Stimulated activated CD8-positive, alpha-beta memory T cell treated with anti-CD3 and anti-CD28 coated beads, Interleukin-15, amount 100 ng/mL, for 4 hours (primary cell): ENCODE results near the gene ZNF638.

Source experiments
- DNase-seq, 2 donors: peaks; one replicate each; pipeline ENCODE4 v3.0.0-alpha.2; 2020; ENCODE audit warnings: low read depth in 2 of 2

ZNF638 gene

GRCh38 chr2:71456617-71457016, 125.0 kb downstream of the ZNF638 start:
- DNase-seq: no peak

GRCh38 chr2:71457123-71457915, 125.7 kb downstream of the ZNF638 start:
- no peak for DNase-seq

- DNase-seq: no peak
Measured at GRCh38 chr2:71457923-71458322, 126.3 kb downstream of the ZNF638 start.

GRCh38 chr2:71458413-71459083, 127.0 kb downstream of the ZNF638 start:
- no peak for DNase-seq

- DNase-seq: no peak
Measured at GRCh38 chr2:71459084-71459431, 127.5 kb downstream of the ZNF638 start.

- no peak for DNase-seq
Measured at GRCh38 chr2:71460056-71460455, 128.5 kb downstream of the ZNF638 start.

GRCh38 chr2:71460595-71461303, 129.2 kb downstream of the ZNF638 start:
- DNase-seq: no peak

GRCh38 chr2:71461304-71461671, 129.7 kb downstream of the ZNF638 start:
- no peak for DNase-seq

- no peak for DNase-seq
Measured at GRCh38 chr2:71462056-71462605, 130.5 kb downstream of the ZNF638 start.

GRCh38 chr2:71462641-71463341, 131.2 kb downstream of the ZNF638 start:
- DNase-seq: no peak

GRCh38 chr2:71463342-71463654, 131.7 kb downstream of the ZNF638 start:
- DNase-seq: no peak

- DNase-seq: no peak
Measured at GRCh38 chr2:71464389-71464788, 132.8 kb downstream of the ZNF638 start.

- no peak for DNase-seq
Measured at GRCh38 chr2:71465356-71465755, 133.8 kb downstream of the ZNF638 start.

- DNase-seq: no peak
Measured at GRCh38 chr2:71465961-71466300, 134.3 kb downstream of the ZNF638 start.

GRCh38 chr2:71466301-71467179, 135.0 kb downstream of the ZNF638 start:
- no peak for DNase-seq

GRCh38 chr2:71467180-71467815, 135.7 kb downstream of the ZNF638 start:
- DNase-seq: no peak

GRCh38 chr2:71468279-71469015, 136.9 kb downstream of the ZNF638 start:
- DNase-seq: no peak

- DNase-seq: no peak
Measured at GRCh38 chr2:71469403-71470398, 138.1 kb downstream of the ZNF638 start.

- DNase-seq: no peak
Measured at GRCh38 chr2:71471276-71471675, 139.7 kb downstream of the ZNF638 start.
